Left lung (tissue), 10 donors: ENCODE data around the gene UBE2G1. TPM values are rescaled to one million over a fixed set of nuclear protein-coding genes. Genes with fewer than 3 reads are reported as not detected.
A peak's percentile ranks its signal among the peaks of the same experiment; 100 is the strongest.

ENCODE experiments used
- ATAC-seq: fragments of 200-7000 bp; cut with Tn5 transposase; one replicate; pipeline ENCODE4 v1.9.1; 2020; ENCODE audit warnings: moderate library complexity
- DNase-seq, 4 donors: peaks; one replicate each; pipeline ENCODE4 v3.0.0-alpha.2; 2013 to 2020
- H3K27ac ChIP-seq, 2 donors: fragments of 200-600 bp; sonication (generic) in 1 of 2; one replicate each; pipeline versions ENCODE4 v1.5.0 to v1.8.0; 2020 to 2021
- H3K27me3 ChIP-seq, 2 donors: fragments of 200-600 bp; sonication (generic) in 1 of 2; one replicate each; pipeline versions ENCODE4 v1.5.0 to v1.8.0; 2020 to 2021
- H3K36me3 ChIP-seq, 2 donors: fragments of 200-600 bp; sonication (generic) in 1 of 2; one replicate each; pipeline versions ENCODE4 v1.5.0 to v1.8.0; 2020 to 2021
- H3K4me1 ChIP-seq, 2 donors: fragments of 200-600 bp; one replicate each; pipeline ENCODE4 v1.8.0; 2021
- H3K4me3 ChIP-seq, 2 donors: fragments of 200-600 bp; sonication (generic) in 1 of 2; one replicate each; pipeline versions ENCODE4 v1.5.0 to v1.8.0; 2020 to 2021; ENCODE audit warnings: mild to moderate bottlenecking in 1 of 2
- H3K9me3 ChIP-seq, 2 donors: fragments of 200-600 bp; sonication (generic) in 1 of 2; one replicate each; pipeline versions ENCODE4 v1.5.0 to v1.8.0; 2020 to 2021
- intact Hi-C, 2 donors: fragments of 100-400 bp; cut with DNase I; formaldehyde crosslinking; loops; one replicate each; pipeline versions ENCODE4 v1.11.2 to v1.14.2; 2022
- polyA plus RNA-seq, 6 donors: library from polyadenylated mRNA; unstranded; fragments of 120-200 nt; gene quantifications; one replicate each; pipeline ENCODE4 v1.2.1, GENCODE V29; 2013; ENCODE audit not compliant: insufficient read length in 6 of 6
- total RNA-seq, 2 donors: library from RNA; stranded (reverse); fragmentation: NEBNext Ultra II Directional; extraction: Animal tissue kit (Norgen Biotek cat#: 25700); gene quantifications; one replicate each; pipeline ENCODE4 v1.2.1, GENCODE V29; 2021
- TF ChIP-seq, protein P1 (sequence below), 2 donors: fragments of 200-600 bp; sonication (generic) in 1 of 2; IDR thresholded peaks; one replicate each; pipeline versions ENCODE4 v1.5.0 to v1.8.0; 2021; ENCODE audit warnings: antibody characterized with exemption in 2 of 2
- donor health status: DM: no; HTN: yes; CAD: no.
- donor health status: DM: no; HTN: no; CAD: no.

UBE2G1 gene
- total and polyA plus RNA-seq, 8 donors: 43.3 to 56.9 (median 48.3) TPM

DNA sequence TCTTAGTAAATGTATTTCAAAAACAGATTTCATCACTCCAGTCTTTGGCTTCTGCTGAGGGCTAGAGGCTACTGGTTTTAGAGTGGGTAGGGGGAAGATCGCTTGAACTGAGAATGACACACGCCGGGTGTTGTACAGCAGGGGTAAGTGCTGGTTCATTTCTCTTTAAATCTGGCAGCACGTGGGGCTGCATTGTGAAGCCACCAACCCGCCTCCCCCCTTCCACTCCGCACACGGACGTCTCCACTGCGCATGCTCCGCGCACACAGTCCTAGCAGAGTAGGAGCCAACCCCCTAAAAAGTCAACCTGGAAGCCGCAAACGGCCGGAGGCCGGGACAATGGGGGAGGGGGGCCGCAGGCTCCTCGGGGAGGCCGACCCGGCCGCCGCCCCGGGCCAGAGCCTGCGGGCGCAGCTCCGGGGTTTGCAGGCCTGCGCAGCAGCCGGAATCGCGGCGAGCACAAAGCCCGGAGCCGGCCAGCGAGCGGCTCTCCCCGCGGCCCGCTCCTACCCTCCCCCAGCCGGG is 1.3 kb downstream of the UBE2G1 start:
- peak overlapping the region; percentile 95 to 99 for H3K4me3 ChIP-seq
- ATAC-seq: peak; percentile 74
- no peaks in the 10 kb centered on the region for H3K9me3 ChIP-seq
- H3K4me1 ChIP-seq: peaks cover 7 to 40% of the 10 kb centered on the region in 2 donors
- no peaks in the 10 kb centered on the region for H3K27me3 ChIP-seq
- intact Hi-C loops: no loop called here
- peak; percentile 84 to 96 (median 94) for DNase-seq
- TF ChIP-seq, protein P1, sequence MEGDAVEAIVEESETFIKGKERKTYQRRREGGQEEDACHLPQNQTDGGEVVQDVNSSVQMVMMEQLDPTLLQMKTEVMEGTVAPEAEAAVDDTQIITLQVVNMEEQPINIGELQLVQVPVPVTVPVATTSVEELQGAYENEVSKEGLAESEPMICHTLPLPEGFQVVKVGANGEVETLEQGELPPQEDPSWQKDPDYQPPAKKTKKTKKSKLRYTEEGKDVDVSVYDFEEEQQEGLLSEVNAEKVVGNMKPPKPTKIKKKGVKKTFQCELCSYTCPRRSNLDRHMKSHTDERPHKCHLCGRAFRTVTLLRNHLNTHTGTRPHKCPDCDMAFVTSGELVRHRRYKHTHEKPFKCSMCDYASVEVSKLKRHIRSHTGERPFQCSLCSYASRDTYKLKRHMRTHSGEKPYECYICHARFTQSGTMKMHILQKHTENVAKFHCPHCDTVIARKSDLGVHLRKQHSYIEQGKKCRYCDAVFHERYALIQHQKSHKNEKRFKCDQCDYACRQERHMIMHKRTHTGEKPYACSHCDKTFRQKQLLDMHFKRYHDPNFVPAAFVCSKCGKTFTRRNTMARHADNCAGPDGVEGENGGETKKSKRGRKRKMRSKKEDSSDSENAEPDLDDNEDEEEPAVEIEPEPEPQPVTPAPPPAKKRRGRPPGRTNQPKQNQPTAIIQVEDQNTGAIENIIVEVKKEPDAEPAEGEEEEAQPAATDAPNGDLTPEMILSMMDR (IDR thresholded peaks at IDR 0.05): no peak
- H3K36me3 ChIP-seq: no peaks in the 10 kb centered on the region
- peak overlapping the region; percentile 93 to 96 for H3K27ac ChIP-seq

DNA sequence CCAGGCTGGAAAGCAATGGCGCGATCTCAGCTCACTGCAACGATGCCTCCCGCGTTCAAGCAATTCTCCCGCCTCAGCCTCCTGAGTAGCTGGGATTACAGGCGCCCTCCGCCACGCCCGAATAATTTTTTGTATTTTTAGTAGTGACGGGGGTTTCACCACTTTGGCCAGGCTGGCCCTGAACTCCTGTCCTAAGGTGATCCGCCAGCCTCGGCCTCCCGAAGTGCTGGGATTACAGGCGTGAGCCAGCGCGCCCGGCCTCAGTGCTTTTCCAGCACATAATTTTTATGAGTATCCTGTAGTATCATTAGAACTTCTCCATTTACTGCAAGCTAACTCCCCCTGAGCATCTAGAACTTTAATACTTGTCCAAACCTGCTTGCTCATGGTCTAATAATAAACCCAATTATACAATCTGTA is 1.8 kb downstream of the UBE2G1 start:
- Histone ChIP-seq H3K36me3 (no peaks in the 10 kb centered on the region), H3K4me3 (peak overlapping the region; percentile 95 to 99), H3K4me1 (peaks cover 7 to 45% of the 10 kb centered on the region in 2 donors), H3K27me3 (no peaks in the 10 kb centered on the region), H3K9me3 (no peaks in the 10 kb centered on the region), H3K27ac (peak overlapping the region; percentile 47 to 93)
- TF ChIP-seq, protein P1 (IDR thresholded peaks at IDR 0.05): no peak
- DNase-seq: no peak
- intact Hi-C loops: no loop called here
- ATAC-seq: no peak

DNA sequence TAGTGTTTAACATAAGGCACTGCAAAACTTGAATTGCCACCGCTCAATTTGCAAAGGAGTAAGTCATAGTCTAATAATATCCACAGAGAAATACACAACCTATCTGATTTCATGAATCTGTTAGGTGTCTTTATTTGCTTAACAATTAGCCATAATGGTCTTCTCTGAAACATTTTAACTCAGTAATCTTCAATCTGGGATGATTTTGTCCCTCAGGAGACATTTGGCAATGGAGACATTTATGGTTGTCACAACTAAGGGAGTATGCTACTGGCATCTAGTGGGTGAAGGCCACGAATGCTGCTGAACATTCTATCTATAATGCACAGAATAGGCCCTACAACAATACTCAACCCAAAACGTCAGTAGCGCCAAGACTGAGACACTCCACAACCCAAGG is 4.3 kb downstream of the UBE2G1 start:
- Histone ChIP-seq H3K36me3 (no peaks in the 10 kb centered on the region), H3K4me1 (peaks cover 7 to 47% of the 10 kb centered on the region in 2 donors), H3K4me3 (no peak overlapping the region), H3K9me3 (no peaks in the 10 kb centered on the region), H3K27me3 (no peaks in the 10 kb centered on the region), H3K27ac (no peak overlapping the region)
- DNase-seq (peak in 1 of 4 donors; percentile 16), ATAC-seq (no peak)
- TF ChIP-seq, protein P1 (IDR thresholded peaks at IDR 0.05): no peak
- intact Hi-C loops: no loop called here

DNA sequence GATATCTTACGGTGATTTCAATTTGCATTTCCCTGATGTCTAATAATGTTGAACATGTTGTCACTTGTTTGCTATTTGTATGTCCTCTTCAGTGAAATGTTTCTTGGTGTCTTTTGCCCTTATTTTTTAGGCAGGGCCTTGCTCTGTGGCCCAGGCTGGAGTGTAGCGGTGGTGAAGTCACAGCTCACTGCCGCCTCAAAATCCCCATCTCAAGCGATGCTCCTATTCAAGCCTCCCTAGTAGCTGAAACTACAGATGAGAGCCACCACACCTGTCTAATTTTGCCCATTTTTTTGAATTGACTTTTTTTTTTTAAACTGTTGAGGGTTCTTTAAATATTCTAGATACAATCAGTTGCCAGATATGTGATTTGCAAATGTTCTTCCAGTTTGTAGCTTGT is 8.3 kb downstream of the UBE2G1 start:
- no peak for DNase-seq
- intact Hi-C loops: no loop called here
- Histone ChIP-seq H3K36me3 (no peaks in the 10 kb centered on the region), H3K27me3 (no peaks in the 10 kb centered on the region), H3K4me3 (no peak overlapping the region), H3K4me1 (peaks cover under 1 to 35% of the 10 kb centered on the region in 2 donors), H3K9me3 (no peaks in the 10 kb centered on the region), H3K27ac (no peak overlapping the region)
- TF ChIP-seq, protein P1 (IDR thresholded peaks at IDR 0.05): no peak
- no peak for ATAC-seq

DNA sequence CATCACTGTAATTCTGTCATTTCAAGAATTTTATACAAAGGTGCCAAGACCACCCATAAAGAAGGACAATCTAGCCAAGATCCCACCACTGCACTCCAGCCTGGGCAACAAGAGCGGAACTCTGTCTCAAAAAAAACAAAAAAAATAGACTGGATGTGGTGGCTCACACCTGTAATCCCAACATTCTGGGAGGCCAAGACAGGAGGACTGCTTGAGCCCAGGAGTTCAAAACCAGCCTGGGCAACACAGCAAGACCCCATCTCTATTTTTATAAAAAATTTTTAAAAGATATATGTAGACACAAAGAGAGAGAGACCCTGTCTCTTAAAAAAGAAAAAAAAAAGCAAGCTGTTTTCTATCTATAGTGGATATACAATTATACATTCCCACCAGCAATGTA is 8.8 kb downstream of the UBE2G1 start:
- no peaks in the 10 kb centered on the region for H3K27me3 ChIP-seq
- no peak overlapping the region for H3K27ac ChIP-seq
- TF ChIP-seq, protein P1 (IDR thresholded peaks at IDR 0.05): no peak
- H3K4me1 ChIP-seq: peaks cover 0 to 33% of the 10 kb centered on the region in 2 donors
- H3K9me3 ChIP-seq: no peaks in the 10 kb centered on the region
- intact Hi-C loops: no loop called here
- no peak for ATAC-seq
- DNase-seq: no peak
- H3K4me3 ChIP-seq: no peak overlapping the region
- H3K36me3 ChIP-seq: no peaks in the 10 kb centered on the region
